Thyroid gland (tissue), 4 donors: ENCODE measurements around the gene TMC2. TPM values are rescaled to one million over a fixed set of nuclear protein-coding genes. Genes with fewer than 3 reads are reported as not detected.
"Not testable (repeated sequence)": the region's sequence is repeated elsewhere in the genome, so short reads cannot be mapped to it uniquely, and the experiment has no call there.

ENCODE experiments used
- DNase-seq, 2 donors: peaks; one replicate each; pipeline ENCODE4 v3.0.0-alpha.2; 2019
- H3K27ac ChIP-seq, 3 donors: fragments of 200-600 bp; sonication (generic); 1 replicate in 2 of 3; 2 replicates in 1 of 3; pipeline ENCODE4 v1.5.1; 2016 to 2019; ENCODE audit warnings: mild to moderate bottlenecking in 1 of 3, moderate library complexity in 1 of 3
- H3K27me3 ChIP-seq: fragments of 200-600 bp; sonication (generic); one replicate; pipeline ENCODE4 v1.5.1; 2019
- H3K36me3 ChIP-seq, 2 donors: fragments of 200-600 bp; sonication (generic); one replicate each; pipeline ENCODE4 v1.5.1; 2016 to 2019
- H3K4me1 ChIP-seq, 2 donors: fragments of 200-600 bp; sonication (generic); one replicate each; pipeline ENCODE4 v1.5.1; 2017 to 2019
- H3K4me3 ChIP-seq, 3 donors: fragments of 200-600 bp; sonication (generic); replicated peaks in 1 of 3; 1 replicate in 2 of 3; 2 replicates in 1 of 3; pipeline ENCODE4 v1.5.1; 2016; ENCODE audit warnings: mild to moderate bottlenecking in 1 of 3
- H3K9me3 ChIP-seq: fragments of 200-600 bp; sonication (generic); one replicate; pipeline ENCODE4 v1.5.1; 2017
- CTCF ChIP-seq, 6 experiments: fragments of 200-600 bp in 3 of 6; fragments of 450-650 bp in 3 of 6; sonication (generic) in 3 of 6; IDR thresholded peaks; one replicate each; pipeline ENCODE4 v1.5.1; 2016 to 2019; ENCODE audit warnings: antibody characterized with exemption in 6 of 6, mild to moderate bottlenecking in 2 of 6, inconsistent platforms in 1 of 6, moderate library complexity in 1 of 6
- POLR2A ChIP-seq, 2 donors: fragments of 450-650 bp; IDR thresholded peaks; one replicate each; pipeline ENCODE4 v1.6.1; 2017; ENCODE audit warnings: antibody characterized with exemption in 2 of 2, mild to moderate bottlenecking in 2 of 2, moderate library complexity in 1 of 2
- WGBS, 2 donors: methylation state at CpG; one replicate each; pipeline ENCODE4 v1.1.5; 2017; 5-methylcytosine and 5-hydroxymethylcytosine counted together
- intact Hi-C: fragments of 100-400 bp; cut with DNase I; formaldehyde crosslinking; loops from one replicate; pipeline ENCODE4 v1.15.1; 2023
- total RNA-seq, 4 donors: library from RNA; depleted of rRNA; stranded (reverse); fragments of >200 nt; gene quantifications; one replicate each; pipeline ENCODE4 v1.2.3, GENCODE V29; 2016

The TMC2 gene
- total RNA-seq, 4 donors from 2014 or later: 0.11 TPM; not detected in 3

DNA sequence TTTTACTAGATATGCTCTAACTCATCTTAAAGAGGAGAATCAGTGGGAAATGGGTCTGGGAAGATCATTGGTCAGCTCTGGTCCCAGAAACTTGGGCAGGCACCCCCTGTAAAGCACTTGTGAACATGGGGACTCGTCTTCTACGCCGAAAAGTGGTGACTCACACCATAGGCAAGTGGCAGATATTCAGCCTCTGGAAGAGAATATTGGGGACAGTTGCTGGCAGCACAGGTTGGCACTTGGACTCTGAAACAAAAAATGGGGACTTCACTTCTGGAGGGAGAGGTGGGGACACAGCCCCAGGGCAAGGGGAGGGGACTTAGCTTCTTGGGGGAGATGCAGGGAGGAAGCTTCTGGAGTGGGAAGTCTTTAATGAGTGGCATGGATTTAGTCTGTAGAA, 15.8 kb upstream of the TMC2 start:
- Histone ChIP-seq H3K27me3 (no peaks in the 10 kb centered on the region), H3K36me3 (no peaks in the 10 kb centered on the region), H3K4me1 (peaks cover 6 to 9% of the 10 kb centered on the region in 2 donors), H3K4me3 (no peak overlapping the region), H3K27ac (no peak overlapping the region), H3K9me3 (no peaks in the 10 kb centered on the region)
- TF ChIP-seq CTCF (IDR thresholded peaks at IDR 0.05) (no peak), POLR2A (IDR thresholded peaks at IDR 0.05) (no peak)
- no peak for DNase-seq
- 88 to 95% methylated on average over 3 of the region's 3 CpGs for WGBS, 2 donors
- intact Hi-C loops: no loop called here

- 18 to 19% methylated on average over 10 of the region's 10 CpGs for WGBS, 2 donors
Observed at GRCh38 chr20:2521369-2522305, 14.7 kb upstream of the TMC2 start.

GRCh38 chr20:2522826-2523429, 13.4 kb upstream of the TMC2 start:
- intact Hi-C loops, H3K27ac ChIP-seq, H3K36me3 ChIP-seq, H3K4me1 ChIP-seq, DNase-seq, H3K4me3 ChIP-seq, H3K9me3 ChIP-seq, H3K27me3 ChIP-seq: not testable (repeated sequence)
- 89% methylated on average over 5 of the region's 5 CpGs for WGBS, 2 donors

More at GRCh38 chr20:2521369-2522305, 14.7 kb upstream of the TMC2 start:
- Histone ChIP-seq H3K36me3 (no peaks in the 10 kb centered on the region), H3K27ac (no peak overlapping the region), H3K9me3 (no peaks in the 10 kb centered on the region), H3K4me3 (no peak overlapping the region), H3K27me3 (no peaks in the 10 kb centered on the region), H3K4me1 (peaks cover 6 to 9% of the 10 kb centered on the region in 2 donors)
- TF ChIP-seq CTCF (IDR thresholded peaks at IDR 0.05): peak; percentile 53 to 90 (median 66)
- no peak for TF ChIP-seq POLR2A (IDR thresholded peaks at IDR 0.05)
- intact Hi-C loops: no loop called here
- DNase-seq: peak; percentile 35 to 44

DNA sequence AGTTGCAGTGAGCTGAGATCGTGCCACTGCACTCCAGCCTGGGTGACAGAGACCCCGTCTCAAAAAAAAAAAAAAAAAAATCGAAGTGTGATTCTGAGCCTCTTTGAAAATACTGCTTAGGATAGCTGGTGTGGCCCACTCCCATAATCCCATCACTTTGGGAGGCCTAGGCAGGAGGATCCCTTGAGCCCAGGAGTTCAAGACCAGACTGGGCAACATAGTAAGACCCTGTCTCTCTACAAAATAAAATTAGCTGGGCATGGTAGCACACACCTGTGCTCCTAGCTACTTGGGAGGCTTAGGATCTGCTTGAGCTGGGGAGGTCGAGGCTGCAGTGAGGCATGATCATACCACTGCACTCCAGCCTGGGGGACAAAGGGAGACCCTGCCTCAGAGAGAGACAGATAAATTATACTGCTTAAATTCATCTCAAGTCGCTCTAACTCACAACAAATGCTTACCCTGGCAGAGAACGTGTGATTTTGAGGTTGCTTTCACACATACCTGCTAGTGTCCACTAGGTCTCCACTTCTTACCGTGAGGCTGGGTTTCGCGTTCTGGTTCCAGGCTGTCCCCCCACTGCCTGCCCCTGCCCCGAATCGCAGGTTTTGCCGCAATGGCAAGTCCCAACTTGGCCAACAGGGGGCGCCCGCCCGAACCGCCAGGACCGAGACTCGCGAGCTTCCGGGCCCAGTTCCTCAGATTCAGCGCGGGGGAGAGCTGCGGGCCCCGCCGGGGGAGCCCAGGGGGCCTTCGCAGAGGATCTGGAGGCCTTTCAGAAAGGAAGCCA, 12.3 kb upstream of the TMC2 start:
- H3K36me3 ChIP-seq: no peaks in the 10 kb centered on the region
- H3K4me3 ChIP-seq: peak overlapping the region; percentile 21 to 71 (median 61)
- intact Hi-C loops: no loop called here
- 31 to 51% methylated on average over 6 to 10 of the region's 26 CpGs for WGBS, 2 donors
- peak in 1 of 2 donors; percentile 57 for TF ChIP-seq POLR2A (IDR thresholded peaks at IDR 0.05)
- peak; percentile 78 to 98 (median 92) for TF ChIP-seq CTCF (IDR thresholded peaks at IDR 0.05)
- H3K27me3 ChIP-seq: no peaks in the 10 kb centered on the region
- peak; percentile 79 to 87 for DNase-seq
- H3K27ac ChIP-seq: peak overlapping the region; percentile 39 to 97 (median 84)
- peaks cover 4 to 6% of the 10 kb centered on the region in 2 donors for H3K4me1 ChIP-seq
- no peaks in the 10 kb centered on the region for H3K9me3 ChIP-seq
